ENCODE results near the gene INS. TPM values are rescaled to one million over a fixed set of nuclear protein-coding genes. Genes with fewer than 3 reads are reported as not detected.
"Not testable (repeated sequence)": the region's sequence is repeated elsewhere in the genome, so short reads cannot be mapped to it uniquely, and the experiment has no call there.

Gene INS
- polyA plus RNA-seq, 1 donor from 2014 or later = not detected

DNA sequence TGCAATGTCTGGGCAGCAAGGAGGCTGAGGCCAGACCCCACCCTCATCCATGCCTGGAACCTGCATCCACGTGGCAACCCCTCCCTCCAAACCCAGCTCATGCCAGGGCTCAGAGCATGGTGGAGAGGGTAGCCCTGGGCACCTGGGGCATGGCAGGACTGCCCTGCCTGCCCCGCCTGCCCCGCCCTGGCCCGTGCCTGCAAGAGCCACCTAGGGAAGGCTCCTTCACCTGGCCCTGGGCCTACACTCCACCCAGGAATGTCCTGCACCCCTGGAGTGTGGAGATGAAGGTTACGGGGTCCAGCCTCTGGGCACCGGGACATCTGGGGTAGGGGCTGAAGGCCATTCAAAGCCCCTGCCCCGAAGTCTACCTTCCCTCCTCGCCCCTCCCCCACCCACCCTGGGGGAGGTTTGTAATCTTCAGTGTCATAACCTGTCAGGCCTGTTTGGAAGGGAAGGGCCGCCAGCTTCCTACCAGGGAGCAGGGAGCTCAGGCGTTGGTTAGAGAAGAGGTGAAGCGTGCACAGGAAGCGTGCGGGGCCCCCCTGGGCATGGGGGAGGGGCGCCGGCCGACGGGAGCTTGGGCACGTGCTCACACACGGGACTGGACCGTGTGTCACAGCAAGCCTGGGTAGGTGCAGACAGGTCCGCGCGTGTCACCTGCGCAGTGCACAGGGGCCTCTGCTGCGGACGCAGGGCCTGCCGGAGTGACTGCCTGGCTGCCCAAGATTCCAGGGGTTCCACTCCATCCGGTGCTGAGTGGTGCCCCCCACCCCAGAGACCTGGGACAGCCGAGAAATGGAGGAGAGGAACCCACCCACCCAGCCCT, 41.3 kb upstream of the INS start:
- no peak overlapping the region for H3K27ac Mint-ChIP-seq
- peaks cover 0 to 2% (median 0%) of the 10 kb centered on the region in 3 donors for H3K4me1 Mint-ChIP-seq
- peaks cover 0 to 4% (median 2%) of the 10 kb centered on the region in 3 donors for H3K9me3 Mint-ChIP-seq
- H3K36me3 Mint-ChIP-seq = no peaks in the 10 kb centered on the region
- no peaks in the 10 kb centered on the region for H3K27me3 Mint-ChIP-seq
- no peak overlapping the region for H3K4me3 Mint-ChIP-seq

GRCh38 chr11:2201542-2201941, 40.5 kb upstream of the INS start:
- Mint-ChIP-seq H3K9me3 (peaks cover 0 to 4% (median 2%) of the 10 kb centered on the region in 3 donors), H3K36me3 (no peaks in the 10 kb centered on the region), H3K27me3 (no peaks in the 10 kb centered on the region), H3K27ac (no peak overlapping the region), H3K4me1 (peaks cover 0 to 3% (median 3%) of the 10 kb centered on the region in 3 donors), H3K4me3 (no peak overlapping the region)

DNA sequence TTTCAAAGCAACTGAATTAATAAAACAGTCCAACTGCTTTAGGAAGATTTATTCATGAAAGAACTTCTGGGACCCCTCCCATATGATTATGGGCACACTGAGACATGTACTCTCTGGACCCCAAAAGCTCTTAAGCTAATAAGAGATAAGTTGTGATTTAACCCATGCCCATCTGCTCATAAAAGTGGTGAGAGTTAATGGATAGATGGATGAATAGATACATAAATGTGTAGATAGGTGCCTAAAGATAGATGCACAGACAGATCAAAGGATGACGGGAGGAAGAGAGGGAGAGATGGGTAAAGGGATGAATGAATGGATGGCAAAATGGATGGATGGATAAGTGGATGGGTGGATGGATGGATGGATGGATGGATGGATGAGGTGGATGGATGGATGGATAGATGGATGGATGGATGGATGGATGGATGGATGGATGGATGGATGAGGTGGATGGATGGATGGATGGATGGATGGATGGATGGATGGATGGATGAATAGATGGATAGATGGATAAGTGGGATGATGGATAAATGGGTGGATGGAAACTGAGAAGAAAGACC, 40.0 kb upstream of the INS start:
- Mint-ChIP-seq H3K9me3 (peaks cover 0 to 4% (median 2%) of the 10 kb centered on the region in 3 donors), H3K4me3 (no peak overlapping the region), H3K4me1 (peaks cover 0 to 4% (median 4%) of the 10 kb centered on the region in 3 donors), H3K36me3 (no peaks in the 10 kb centered on the region), H3K27me3 (no peaks in the 10 kb centered on the region), H3K27ac (no peak overlapping the region)

DNA sequence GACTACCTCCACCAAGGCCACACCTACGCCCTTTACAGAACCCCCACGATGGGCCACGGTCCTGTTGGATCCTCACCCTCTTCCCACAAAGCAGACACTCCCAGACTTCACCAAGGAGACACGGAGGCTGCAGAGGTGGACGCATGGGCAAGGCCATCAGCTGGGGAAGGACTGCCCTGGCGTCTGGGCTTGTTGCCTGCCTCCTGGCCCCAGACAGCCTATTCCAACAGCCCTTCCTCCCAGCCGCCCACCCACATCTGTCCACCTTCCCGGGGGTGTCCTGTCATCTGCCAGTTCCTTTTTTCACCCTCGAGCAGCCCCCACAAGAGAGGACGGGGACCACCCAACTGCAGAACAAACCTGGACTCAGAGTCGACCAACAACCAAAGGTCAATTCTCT, 39.5 kb upstream of the INS start:
- H3K27ac Mint-ChIP-seq = no peak overlapping the region
- peaks cover 0 to 4% (median 2%) of the 10 kb centered on the region in 3 donors for H3K9me3 Mint-ChIP-seq
- H3K36me3 Mint-ChIP-seq = no peaks in the 10 kb centered on the region
- peaks cover 0 to 4% (median 4%) of the 10 kb centered on the region in 3 donors for H3K4me1 Mint-ChIP-seq
- H3K4me3 Mint-ChIP-seq = no peak overlapping the region
- no peaks in the 10 kb centered on the region for H3K27me3 Mint-ChIP-seq

DNA sequence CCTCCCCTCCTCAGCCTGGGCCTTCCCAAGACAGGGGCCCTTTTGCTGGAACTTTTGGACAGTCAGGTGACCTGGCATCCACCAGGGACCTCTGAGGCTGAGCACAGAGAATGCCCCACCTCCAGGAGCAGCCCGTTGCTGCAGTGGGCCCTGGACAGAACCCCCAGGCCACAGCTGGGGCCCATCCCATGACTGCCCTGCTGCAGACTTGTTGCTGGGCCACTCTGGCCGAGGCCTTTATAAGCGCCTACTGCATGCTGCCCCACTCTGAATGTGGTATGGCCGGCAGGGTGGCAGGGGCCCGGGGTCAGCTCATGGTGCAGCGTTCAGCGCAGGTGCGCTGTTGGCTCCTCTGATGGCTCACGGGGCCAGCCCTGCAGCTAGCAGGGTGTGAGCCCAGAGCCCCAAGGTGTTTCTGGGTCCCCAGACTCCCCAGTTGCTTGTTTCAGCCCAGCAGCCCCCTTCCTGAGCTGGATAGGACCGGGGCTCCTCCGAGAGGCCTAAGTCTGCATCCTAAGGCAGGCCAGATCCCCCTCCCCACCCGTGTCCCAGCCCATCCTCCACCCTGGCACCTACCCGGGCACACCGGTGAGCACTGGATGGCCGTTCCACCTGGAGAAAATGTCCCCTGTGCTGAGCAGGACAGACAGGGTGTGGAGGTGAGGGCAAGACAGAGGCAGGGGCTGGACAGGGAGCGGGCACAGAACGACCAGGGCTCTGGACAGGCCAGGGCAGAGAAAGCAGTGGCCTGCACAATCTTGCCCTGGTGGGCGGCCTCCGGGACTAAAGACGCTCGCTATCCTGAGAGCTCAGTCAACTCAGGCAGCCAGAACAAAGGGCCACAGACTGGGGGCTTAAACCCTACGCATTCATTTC, 38.7 kb upstream of the INS start:
- Mint-ChIP-seq H3K9me3 (peaks cover 0 to 4% (median 2%) of the 10 kb centered on the region in 3 donors), H3K27me3 (no peaks in the 10 kb centered on the region), H3K4me1 (peaks cover 0 to 4% (median 4%) of the 10 kb centered on the region in 3 donors), H3K4me3 (no peak overlapping the region), H3K36me3 (no peaks in the 10 kb centered on the region), H3K27ac (no peak overlapping the region)

- no peaks in the 10 kb centered on the region for H3K36me3 Mint-ChIP-seq
- peaks cover 0 to 4% (median 2%) of the 10 kb centered on the region in 3 donors for H3K9me3 Mint-ChIP-seq
- H3K4me3 Mint-ChIP-seq = no peak overlapping the region
- H3K4me1 Mint-ChIP-seq = peaks cover 0 to 4% (median 4%) of the 10 kb centered on the region in 3 donors
- H3K27me3 Mint-ChIP-seq = no peaks in the 10 kb centered on the region
- no peak overlapping the region for H3K27ac Mint-ChIP-seq
Measured at GRCh38 chr11:2198621-2199365, 37.8 kb upstream of the INS start.

GRCh38 chr11:2197771-2198520, 36.9 kb upstream of the INS start:
- peaks cover 0 to 4% (median 4%) of the 10 kb centered on the region in 3 donors for H3K4me1 Mint-ChIP-seq
- H3K36me3 Mint-ChIP-seq = no peaks in the 10 kb centered on the region
- no peak overlapping the region for H3K27ac Mint-ChIP-seq
- peaks cover 0 to 4% (median 2%) of the 10 kb centered on the region in 3 donors for H3K9me3 Mint-ChIP-seq
- no peaks in the 10 kb centered on the region for H3K27me3 Mint-ChIP-seq
- no peak overlapping the region for H3K4me3 Mint-ChIP-seq

GRCh38 chr11:2196970-2197770, 36.2 kb upstream of the INS start:
- Mint-ChIP-seq H3K9me3 (peaks cover 0 to 4% (median 2%) of the 10 kb centered on the region in 3 donors), H3K27ac (no peak overlapping the region), H3K4me3 (no peak overlapping the region), H3K27me3 (no peaks in the 10 kb centered on the region), H3K4me1 (peaks cover 0 to 4% (median 4%) of the 10 kb centered on the region in 3 donors), H3K36me3 (no peaks in the 10 kb centered on the region)

DNA sequence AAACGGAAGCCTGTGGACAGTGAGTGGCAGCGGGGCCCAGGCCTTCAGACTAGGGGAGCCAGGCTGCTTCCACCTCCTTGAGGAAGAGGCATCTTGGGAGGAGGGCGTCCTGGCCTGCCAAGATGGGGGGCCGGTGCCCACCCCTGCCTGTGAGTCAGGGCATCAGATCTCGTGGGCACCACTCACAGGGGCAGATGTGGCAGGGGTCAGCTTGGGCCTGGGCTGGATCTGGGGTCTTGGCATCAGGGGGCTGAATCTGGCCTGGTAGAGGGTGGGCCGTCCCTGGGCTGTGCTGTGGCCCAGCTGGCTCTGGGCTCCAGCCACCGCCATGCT, 34.7 kb upstream of the INS start:
- Mint-ChIP-seq H3K27ac (no peak overlapping the region), H3K27me3 (peaks cover 4% of the 10 kb centered on the region), H3K4me1 (peaks cover 0 to 12% (median 4%) of the 10 kb centered on the region in 3 donors), H3K9me3 (no peaks in the 10 kb centered on the region), H3K4me3 (no peak overlapping the region), H3K36me3 (no peaks in the 10 kb centered on the region)

GRCh38 chr11:2194877-2195755, 34.1 kb upstream of the INS start:
- peaks cover 0 to 15% (median 4%) of the 10 kb centered on the region in 3 donors for H3K4me1 Mint-ChIP-seq
- H3K27me3 Mint-ChIP-seq = peaks cover 4% of the 10 kb centered on the region
- H3K4me3 Mint-ChIP-seq = no peak overlapping the region
- peak overlapping the region in 1 of 3 donors; percentile 84 for H3K27ac Mint-ChIP-seq
- H3K9me3 Mint-ChIP-seq = no peaks in the 10 kb centered on the region
- H3K36me3 Mint-ChIP-seq = no peaks in the 10 kb centered on the region

DNA sequence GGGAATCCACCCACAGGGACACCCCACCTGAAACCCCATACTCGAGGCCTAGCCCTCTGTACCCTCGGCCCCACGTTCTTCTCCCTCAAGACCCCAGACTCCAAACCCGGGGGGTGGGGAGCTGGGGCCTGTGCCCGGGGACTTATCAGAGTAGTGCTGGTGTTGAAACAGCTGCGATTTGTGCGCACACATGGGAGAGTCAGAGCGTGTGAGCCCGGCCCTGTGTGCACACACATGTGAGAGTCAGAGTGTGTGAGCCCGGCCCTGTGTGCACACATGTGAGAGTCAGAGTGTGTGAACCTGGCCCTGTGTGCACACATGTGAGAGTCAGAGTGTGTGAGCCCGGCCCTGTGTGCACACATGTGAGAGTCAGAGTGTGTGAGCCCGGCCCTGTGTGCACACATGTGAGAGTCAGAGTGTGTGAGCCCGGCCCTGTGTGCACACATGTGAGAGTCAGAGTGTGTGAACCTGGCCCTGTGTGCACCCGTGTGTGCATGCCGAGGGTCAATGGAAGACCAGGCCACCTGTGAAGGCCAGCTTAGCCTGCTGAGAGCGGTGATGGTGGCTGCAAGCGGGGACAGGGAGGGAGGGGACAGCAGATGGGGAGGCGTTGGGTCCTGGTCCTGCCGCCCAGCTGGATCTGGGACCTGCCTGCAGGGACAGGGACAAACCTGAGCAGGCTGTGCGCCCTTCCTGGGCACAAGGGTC, 33.0 kb upstream of the INS start:
- peaks cover 0 to 15% (median 4%) of the 10 kb centered on the region in 3 donors for H3K4me1 Mint-ChIP-seq
- not testable (repeated sequence) for H3K4me3 Mint-ChIP-seq, H3K9me3 Mint-ChIP-seq, H3K27ac Mint-ChIP-seq, H3K27me3 Mint-ChIP-seq, H3K36me3 Mint-ChIP-seq

Measured in IgD-negative memory B cell (primary cell).